Uterus (tissue), 2 donors: ENCODE data around the gene RAD51B.
"Not testable (repeated sequence)": the region's sequence is repeated elsewhere in the genome, so short reads cannot be mapped to it uniquely, and the experiment has no call there.

ENCODE experiments used
- POLR2A ChIP-seq, 2 donors: fragments of 450-650 bp; IDR thresholded peaks; one replicate each; pipeline ENCODE4 v1.6.1; 2016; ENCODE audit warnings: antibody characterized with exemption in 2 of 2, mild to moderate bottlenecking in 1 of 2, moderate library complexity in 1 of 2
- TF ChIP-seq, protein P1 (sequence below), 4 experiments: fragments of 200-600 bp in 2 of 4; fragments of 450-650 bp in 2 of 4; sonication (generic) in 2 of 4; IDR thresholded peaks; one replicate each; pipeline ENCODE4 v1.5.1; 2016 to 2019; ENCODE audit warnings: antibody characterized with exemption in 4 of 4, mild to moderate bottlenecking in 2 of 4, moderate library complexity in 1 of 4

DNA sequence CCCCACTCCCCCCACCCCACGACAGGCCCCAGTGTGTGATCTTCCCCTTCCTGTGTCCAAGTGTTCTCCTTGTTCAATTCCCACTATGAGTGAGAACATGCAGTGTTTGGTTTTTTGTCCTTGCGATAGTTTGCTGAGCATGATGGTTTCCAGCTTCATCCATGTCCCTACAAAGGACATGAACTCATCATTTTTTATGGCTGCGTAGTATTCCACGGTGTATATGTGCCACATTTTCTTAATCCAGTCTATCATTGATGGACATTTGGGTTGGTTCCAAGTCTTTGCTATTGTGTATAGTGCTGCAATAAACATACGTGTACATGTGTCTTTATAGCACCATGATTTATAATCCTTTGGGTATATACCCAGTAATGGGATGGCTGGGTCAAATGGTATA lies 609.3 kb downstream of the RAD51B start:
- TF ChIP-seq, protein P1, sequence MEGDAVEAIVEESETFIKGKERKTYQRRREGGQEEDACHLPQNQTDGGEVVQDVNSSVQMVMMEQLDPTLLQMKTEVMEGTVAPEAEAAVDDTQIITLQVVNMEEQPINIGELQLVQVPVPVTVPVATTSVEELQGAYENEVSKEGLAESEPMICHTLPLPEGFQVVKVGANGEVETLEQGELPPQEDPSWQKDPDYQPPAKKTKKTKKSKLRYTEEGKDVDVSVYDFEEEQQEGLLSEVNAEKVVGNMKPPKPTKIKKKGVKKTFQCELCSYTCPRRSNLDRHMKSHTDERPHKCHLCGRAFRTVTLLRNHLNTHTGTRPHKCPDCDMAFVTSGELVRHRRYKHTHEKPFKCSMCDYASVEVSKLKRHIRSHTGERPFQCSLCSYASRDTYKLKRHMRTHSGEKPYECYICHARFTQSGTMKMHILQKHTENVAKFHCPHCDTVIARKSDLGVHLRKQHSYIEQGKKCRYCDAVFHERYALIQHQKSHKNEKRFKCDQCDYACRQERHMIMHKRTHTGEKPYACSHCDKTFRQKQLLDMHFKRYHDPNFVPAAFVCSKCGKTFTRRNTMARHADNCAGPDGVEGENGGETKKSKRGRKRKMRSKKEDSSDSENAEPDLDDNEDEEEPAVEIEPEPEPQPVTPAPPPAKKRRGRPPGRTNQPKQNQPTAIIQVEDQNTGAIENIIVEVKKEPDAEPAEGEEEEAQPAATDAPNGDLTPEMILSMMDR (IDR thresholded peaks at IDR 0.05): not testable (repeated sequence)
- TF ChIP-seq POLR2A (IDR thresholded peaks at IDR 0.05): not testable (repeated sequence)
